Prostate gland (tissue), 2 donors: Measurements from ENCODE around the gene SMLR1. TPM values are rescaled to one million over a fixed set of nuclear protein-coding genes. Genes with fewer than 3 reads are reported as not detected.
"Not testable (repeated sequence)": the region's sequence is repeated elsewhere in the genome, so short reads cannot be mapped to it uniquely, and the experiment has no call there.

Experiments used
- DNase-seq: peaks from one replicate; pipeline ENCODE4 v3.0.0-alpha.2; 2019; ENCODE audit warnings: low spot score
- H3K27ac ChIP-seq, 2 donors: fragments of 200-600 bp; sonication (generic); 2 replicates each; pipeline ENCODE4 v1.5.1; 2017 to 2019
- H3K27me3 ChIP-seq: fragments of 200-600 bp; sonication (generic); replicated peaks from 2 replicates; pipeline ENCODE4 v1.5.1; 2019; ENCODE audit not compliant: insufficient read depth
- H3K36me3 ChIP-seq, 2 donors: fragments of 200-600 bp; sonication (generic); 1 replicate in 1 of 2; 2 replicates in 1 of 2; pipeline versions ENCODE4 v1.5.1 to v1.8.1; 2017 to 2019
- H3K4me1 ChIP-seq: fragments of 200-600 bp; sonication (generic); replicated peaks from 2 replicates; pipeline ENCODE4 v1.5.1; 2019
- H3K4me3 ChIP-seq, 2 donors: fragments of 200-600 bp; sonication (generic); 2 replicates each; pipeline ENCODE4 v1.5.1; 2017 to 2019
- H3K9me3 ChIP-seq: fragments of 200-600 bp; sonication (generic); 2 replicates; pipeline ENCODE4 v1.5.1; 2017
- CTCF ChIP-seq, 4 experiments: fragments of 200-600 bp in 2 of 4; fragments of 450-650 bp in 2 of 4; sonication (generic) in 2 of 4; IDR thresholded peaks; 1 replicate in 3 of 4; 2 replicates in 1 of 4; pipeline ENCODE4 v1.5.1; 2016 to 2019; ENCODE audit warnings: antibody characterized with exemption in 4 of 4, mild to moderate bottlenecking in 2 of 4, moderate library complexity in 2 of 4
- POLR2A ChIP-seq: fragments of 450-650 bp; IDR thresholded peaks from one replicate; pipeline ENCODE4 v1.6.1; 2016; ENCODE audit warnings: antibody characterized with exemption, mild to moderate bottlenecking
- POLR2AphosphoS5 ChIP-seq: sonication (generic); formaldehyde crosslinking; IDR thresholded peaks from one replicate; pipeline ENCODE4 v1.6.1; 2017; ENCODE audit warnings: antibody characterized with exemption
- WGBS: methylation state at CpG from one replicate; pipeline ENCODE4 v1.1.5; 2018; 5-methylcytosine and 5-hydroxymethylcytosine counted together
- intact Hi-C: fragments of 100-400 bp; cut with DNase I; formaldehyde crosslinking; loops from one replicate; pipeline ENCODE4 v1.14.2; 2022
- total RNA-seq, 2 donors: library from RNA; depleted of rRNA; stranded (reverse); fragments of >200 nt; gene quantifications; one replicate each; pipeline ENCODE4 v1.1.0, GENCODE V29; 2016

SMLR1 gene
- total RNA-seq, 2 donors from 2014 or later = 0.28 TPM; not detected in 1

- TF ChIP-seq POLR2A (no peak), CTCF (IDR thresholded peaks at IDR 0.05) (no peak), POLR2AphosphoS5 (no peak)
- no peak overlapping the region for H3K27ac ChIP-seq
- intact Hi-C loops = no loop called here
- WGBS = 93% methylated on average over 1 of the region's 1 CpG
- no peaks in the 10 kb centered on the region for H3K27me3 ChIP-seq
- H3K36me3 ChIP-seq = no peaks in the 10 kb centered on the region
- H3K4me1 ChIP-seq = no peaks in the 10 kb centered on the region
- H3K4me3 ChIP-seq = no peak overlapping the region
- no peaks in the 10 kb centered on the region for H3K9me3 ChIP-seq
- no peak for DNase-seq
Measured at GRCh38 chr6:130794010-130794697, 33.1 kb upstream of the SMLR1 start.

- Histone ChIP-seq H3K27me3 (no peaks in the 10 kb centered on the region), H3K36me3 (no peaks in the 10 kb centered on the region), H3K4me3 (no peak overlapping the region), H3K4me1 (no peaks in the 10 kb centered on the region), H3K27ac (no peak overlapping the region), H3K9me3 (no peaks in the 10 kb centered on the region)
- 34% methylated on average over 3 of the region's 3 CpGs for WGBS
- peak; percentile 9 for DNase-seq
- intact Hi-C loops = no loop called here
- TF ChIP-seq POLR2A (no peak), POLR2AphosphoS5 (no peak), CTCF (IDR thresholded peaks at IDR 0.05) (no peak)
Measured at GRCh38 chr6:130794738-130795137, 32.5 kb upstream of the SMLR1 start.

- DNase-seq = peak; percentile 11
- Histone ChIP-seq H3K27ac (no peak overlapping the region), H3K9me3 (no peaks in the 10 kb centered on the region), H3K36me3 (no peaks in the 10 kb centered on the region), H3K4me3 (no peak overlapping the region), H3K4me1 (no peaks in the 10 kb centered on the region), H3K27me3 (no peaks in the 10 kb centered on the region)
- intact Hi-C loops = no loop called here
- TF ChIP-seq CTCF (IDR thresholded peaks at IDR 0.05) = no peak
- peak; percentile 54 for TF ChIP-seq POLR2AphosphoS5
Measured at GRCh38 chr6:130796313-130796905, 30.8 kb upstream of the SMLR1 start.

- intact Hi-C loops = no loop called here
- Histone ChIP-seq H3K4me3 (no peak overlapping the region), H3K36me3 (no peaks in the 10 kb centered on the region), H3K27me3 (no peaks in the 10 kb centered on the region), H3K9me3 (no peaks in the 10 kb centered on the region), H3K27ac (no peak overlapping the region), H3K4me1 (no peaks in the 10 kb centered on the region)
- TF ChIP-seq CTCF (IDR thresholded peaks at IDR 0.05) (no peak), POLR2A (no peak), POLR2AphosphoS5 (no peak)
- no peak for DNase-seq
- WGBS = 97% methylated on average over 2 of the region's 2 CpGs
Measured at GRCh38 chr6:130797061-130797460, 30.1 kb upstream of the SMLR1 start.

GRCh38 chr6:130801368-130801767 lies 25.8 kb upstream of the SMLR1 start:
- intact Hi-C loops, H3K36me3 ChIP-seq, H3K4me1 ChIP-seq, H3K27ac ChIP-seq, H3K9me3 ChIP-seq, H3K27me3 ChIP-seq, DNase-seq, H3K4me3 ChIP-seq: not testable (repeated sequence)
- WGBS = 98% methylated on average over 37 of the region's 37 CpGs
